SKM-1 (cell line): Measurements from ENCODE around the gene SLC35B1.
"Not testable (repeated sequence)": the region's sequence is repeated elsewhere in the genome, so short reads cannot be mapped to it uniquely, and the experiment has no call there.

Source experiments
- DNase-seq: peaks from one replicate; lab custom pipeline; 2025; ENCODE audit not compliant: unreplicated experiment; lab: John Stamatoyannopoulos, UW

Gene SLC35B1

DNA sequence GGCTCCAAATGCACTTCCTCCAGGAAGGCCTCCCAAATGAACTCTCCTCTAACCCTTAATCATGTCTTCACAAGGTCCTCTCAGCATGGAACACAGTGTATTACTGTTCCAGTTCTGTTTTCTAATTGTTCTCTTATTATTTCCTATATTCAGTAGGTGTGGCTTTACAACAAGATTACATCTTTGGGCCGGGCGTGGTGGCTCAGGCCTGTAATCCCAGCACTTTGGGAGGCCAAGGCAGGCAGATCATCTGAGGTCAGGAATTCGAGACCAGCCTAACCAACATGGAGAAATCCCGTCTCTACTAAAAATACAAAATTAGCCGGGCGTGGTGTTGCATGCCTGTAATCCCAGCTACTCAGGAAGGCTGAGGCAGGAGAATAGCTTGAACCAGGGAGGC is 34.1 kb downstream of the SLC35B1 start:
- DNase-seq, result not testable (repeated sequence)

DNA sequence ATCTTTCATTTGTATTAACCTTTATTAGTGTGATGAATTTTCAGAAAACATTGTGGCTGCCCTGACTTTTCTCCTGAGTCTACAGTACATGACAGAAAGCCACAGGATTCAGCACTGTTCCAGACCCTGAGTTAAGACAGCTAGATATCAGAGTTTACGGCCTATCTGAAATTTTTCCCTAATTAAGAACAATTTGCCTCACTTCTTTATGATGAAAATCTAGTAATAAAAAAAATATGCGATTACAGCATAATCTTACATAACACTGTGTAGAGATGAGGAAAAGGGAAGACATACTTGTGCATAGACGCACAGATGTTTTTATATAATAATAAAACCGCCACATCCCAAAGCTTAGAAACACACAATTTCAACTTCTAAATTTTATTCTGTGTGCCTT is 37.1 kb downstream of the SLC35B1 start:
- DNase-seq, result no peak

DNA sequence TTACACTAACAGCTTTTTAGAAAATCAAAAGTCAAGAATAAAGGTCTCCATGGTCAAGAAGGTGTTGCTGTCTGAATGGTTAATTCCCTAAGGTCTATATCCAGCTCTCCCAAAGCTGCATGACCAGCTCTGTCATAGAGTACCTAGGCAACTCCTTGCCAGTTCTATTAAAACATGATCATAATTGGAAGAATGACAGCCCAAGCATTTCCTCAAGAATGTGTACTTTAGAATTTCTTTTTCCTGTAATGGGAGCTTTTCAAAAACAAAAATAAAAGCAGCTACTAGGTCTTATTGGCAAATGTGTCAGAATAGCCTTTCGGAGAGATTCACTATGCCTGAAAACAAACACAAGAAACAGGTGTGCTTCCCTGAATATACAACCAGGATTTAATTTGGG is 37.8 kb downstream of the SLC35B1 start:
- no peak for DNase-seq

DNA sequence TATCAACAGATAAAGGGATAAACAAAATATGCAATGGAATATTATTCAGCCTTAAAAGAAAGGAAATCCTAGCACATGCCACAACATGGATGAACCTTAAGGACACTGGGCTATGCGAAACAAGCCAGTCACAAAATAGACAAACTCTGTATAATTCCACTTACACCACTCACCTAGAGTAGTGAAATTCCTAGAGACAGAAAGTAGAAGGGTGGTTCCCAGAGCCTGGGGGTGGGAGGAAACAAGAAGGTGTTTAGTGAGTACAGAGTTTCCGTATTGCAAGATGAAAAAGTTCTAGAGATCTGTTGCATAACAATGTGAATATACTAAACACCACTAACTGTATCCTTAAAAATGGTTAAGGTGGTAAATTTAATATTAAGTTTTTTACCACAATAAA is 39.9 kb downstream of the SLC35B1 start:
- DNase-seq, result no peak

DNA sequence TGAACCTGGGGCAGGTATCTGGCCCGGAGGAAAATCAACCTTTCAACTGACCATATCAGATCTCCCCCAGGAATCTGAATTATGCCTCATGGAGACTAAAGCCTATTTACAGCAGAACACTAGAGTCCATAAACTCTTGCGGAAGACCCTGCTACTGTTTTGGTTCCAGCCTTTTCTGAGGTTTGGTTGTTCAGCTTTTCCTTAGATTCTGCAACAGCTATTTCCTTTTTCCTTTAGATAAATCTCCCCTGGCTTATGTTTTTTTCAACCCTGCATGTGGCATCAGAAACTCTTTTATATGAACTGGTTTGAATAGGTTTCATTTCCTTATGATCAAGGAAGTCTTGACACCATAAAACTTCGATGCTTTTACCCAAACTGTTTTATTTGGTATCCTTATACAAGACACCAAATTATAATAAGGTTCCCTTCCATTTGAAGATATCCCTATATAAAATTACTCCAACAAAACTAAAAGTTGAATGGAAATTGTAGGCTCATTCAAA is 43.0 kb downstream of the SLC35B1 start:
- no peak for DNase-seq

DNA sequence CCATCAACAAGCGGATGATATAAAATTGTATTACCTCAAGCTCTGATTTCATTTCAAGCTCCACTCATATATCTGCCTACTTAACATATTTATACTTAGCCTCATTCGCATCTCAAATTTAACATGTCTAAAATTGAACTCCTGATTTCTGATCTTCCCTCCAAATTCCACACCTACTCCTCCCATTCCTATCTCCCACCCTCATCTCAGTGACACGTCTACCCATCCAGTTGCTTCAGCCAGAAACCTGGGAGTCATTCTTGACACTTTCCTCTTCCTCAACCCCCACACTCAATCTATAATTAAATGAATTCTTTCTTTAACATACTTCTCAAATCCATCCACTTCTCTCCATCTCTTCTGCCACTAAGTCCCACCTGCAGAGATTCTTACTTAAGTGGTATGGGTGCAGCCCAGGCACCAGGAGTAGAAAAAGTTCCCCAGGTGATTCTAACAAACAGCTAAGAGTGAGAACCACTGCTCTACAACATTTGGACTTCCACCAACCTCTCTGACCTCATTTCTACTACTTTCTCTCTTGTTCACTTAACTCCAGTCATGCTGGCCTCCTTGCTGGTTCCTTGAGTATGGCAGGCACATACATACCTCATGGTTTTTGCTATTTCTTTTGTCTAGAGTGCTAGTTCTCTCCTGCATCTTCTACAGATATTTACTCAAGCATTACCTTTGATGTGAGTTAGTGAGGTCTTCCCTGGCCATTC is 47.9 kb downstream of the SLC35B1 start:
- DNase-seq, result no peak

DNA sequence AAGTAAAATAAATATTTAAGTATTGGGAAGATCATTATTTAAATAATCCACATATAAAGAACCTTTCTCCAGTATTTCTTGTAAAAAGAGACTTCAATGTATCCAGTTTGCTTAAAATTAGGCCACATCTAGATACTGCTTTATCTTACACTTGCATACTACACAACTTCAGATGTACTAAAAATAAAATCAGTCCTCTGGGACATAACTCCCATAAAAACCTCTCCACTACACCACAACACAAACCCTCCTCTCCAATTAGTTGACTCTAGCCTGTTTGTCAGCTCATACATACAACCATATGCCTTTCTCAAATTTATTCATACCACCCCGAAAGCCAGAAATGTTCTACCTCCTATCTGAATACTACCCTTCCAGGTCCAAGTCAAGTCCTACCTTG is 51.5 kb downstream of the SLC35B1 start:
- no peak for DNase-seq
